Uterus (tissue), 2 donors: Measurements from ENCODE around the gene GPER1.

Experiments
- CTCF ChIP-seq, 4 experiments: fragments of 200-600 bp in 2 of 4; fragments of 450-650 bp in 2 of 4; sonication (generic) in 2 of 4; IDR thresholded peaks; one replicate each; pipeline ENCODE4 v1.5.1; 2016 to 2019; ENCODE audit warnings: antibody characterized with exemption in 4 of 4, mild to moderate bottlenecking in 2 of 4, moderate library complexity in 1 of 4
- POLR2A ChIP-seq, 2 donors: fragments of 450-650 bp; IDR thresholded peaks; one replicate each; pipeline ENCODE4 v1.6.1; 2016; ENCODE audit warnings: antibody characterized with exemption in 2 of 2, mild to moderate bottlenecking in 1 of 2, moderate library complexity in 1 of 2

DNA sequence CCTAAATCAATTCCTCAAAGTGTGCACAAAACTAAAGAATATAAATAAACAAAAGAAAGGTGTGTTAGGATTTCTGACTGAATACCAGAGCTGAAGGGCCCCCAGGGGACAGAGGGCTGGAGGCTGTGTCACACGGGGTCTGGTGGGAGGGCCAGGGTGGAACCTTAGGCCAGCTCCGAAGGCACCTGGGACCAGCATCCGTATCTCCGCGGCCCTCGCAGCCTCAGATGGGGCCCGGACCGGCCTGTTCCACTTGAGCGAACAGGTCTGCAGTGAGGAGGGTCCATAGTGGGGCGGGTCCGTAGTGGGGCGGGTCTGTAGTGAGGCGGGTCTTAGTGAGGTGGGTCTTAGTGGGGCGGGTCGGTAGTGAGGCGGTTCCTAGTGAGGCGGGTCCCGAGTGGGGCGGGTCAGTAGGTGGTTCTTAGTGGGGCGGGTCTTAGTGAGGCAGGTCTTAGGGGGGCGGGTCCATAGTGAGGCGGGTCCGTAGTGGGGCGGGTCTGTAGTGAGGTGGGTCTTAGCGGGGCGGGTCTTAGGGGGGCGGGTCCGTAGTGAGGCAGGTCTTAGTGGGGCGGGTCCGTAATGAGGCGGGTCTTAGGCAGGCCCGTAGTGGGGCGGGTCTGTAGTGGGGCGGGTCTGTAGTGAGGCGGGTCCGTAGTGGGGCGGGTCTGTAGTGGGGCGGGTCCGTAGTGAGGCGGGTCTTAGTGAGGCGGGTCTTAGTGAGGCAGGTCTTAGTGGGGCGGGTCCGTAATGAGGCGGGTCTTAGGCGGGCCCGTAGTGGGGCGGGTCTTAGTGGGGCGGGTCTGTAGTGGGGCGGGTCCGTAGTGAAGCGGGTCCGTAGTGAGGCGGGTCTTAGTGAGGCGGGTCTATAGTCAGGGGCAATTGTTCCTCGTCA lies 28.5 kb upstream of the GPER1 start:
- TF ChIP-seq CTCF (IDR thresholded peaks at IDR 0.05) (no peak), POLR2A (IDR thresholded peaks at IDR 0.05) (no peak)
